ENCODE results near the gene KLC4. TPM values are rescaled to one million over a fixed set of nuclear protein-coding genes. Genes with fewer than 3 reads are reported as not detected.

The KLC4 gene
- total RNA-seq, 6 experiments from 2014 or later = 45.8 to 134 (median 65.0) TPM

DNA sequence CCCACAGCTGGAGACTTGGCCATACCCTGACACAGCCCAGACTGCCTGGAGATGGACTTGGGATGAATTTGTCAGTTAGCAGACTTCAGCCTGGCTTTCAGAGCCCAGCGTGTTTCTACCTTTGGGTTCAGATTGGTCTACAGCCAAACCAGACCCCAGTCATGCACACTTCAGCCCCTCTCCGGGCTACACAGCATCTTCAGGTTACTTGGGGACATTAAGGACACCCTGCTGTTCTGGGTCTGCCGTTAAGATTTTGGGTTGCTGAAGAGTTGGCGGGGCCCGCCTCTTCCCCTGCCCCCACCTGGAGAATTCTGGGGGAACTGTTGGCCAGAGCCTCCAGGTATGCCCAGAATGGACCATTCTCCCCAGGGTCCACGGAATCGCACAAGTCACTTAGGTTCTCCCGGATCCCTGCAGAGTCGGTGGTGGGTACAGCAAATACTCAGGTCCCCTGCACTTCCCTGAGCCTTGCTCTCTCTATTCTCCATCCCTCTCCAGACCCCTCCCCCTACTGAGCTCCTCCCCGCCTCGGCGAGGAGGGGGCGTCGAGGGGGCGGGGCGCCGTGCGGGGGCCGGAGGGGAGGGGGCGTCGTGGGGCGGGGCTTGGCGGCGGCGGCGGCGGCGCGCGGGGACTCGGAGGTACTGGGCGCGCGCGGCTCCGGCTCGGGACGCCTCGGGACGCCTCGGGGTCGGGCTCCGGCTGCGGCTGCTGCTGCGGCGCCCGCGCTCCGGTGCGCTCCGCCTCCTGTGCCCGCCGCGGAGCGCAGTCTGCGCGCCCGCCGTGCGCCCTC lies 16.4 kb downstream of the KLC4 start, which contains the start of gene PTK7:
TSS of gene PTK7 (plus strand) at position 645 of the 794 bp plus-strand sequence. CDS start 175 bp downstream, outside the sequence.
- no peaks in the 10 kb centered on the region for H3K27me3 ChIP-seq
- no peak within 1 kb of the TSS for H3K27ac ChIP-seq
- intact Hi-C loops (cut with DNase I) = no loop called here
- TF ChIP-seq POLR2A (IDR thresholded peaks at IDR 0.05) (no peak), CTCF (IDR thresholded peaks at IDR 0.05) (no peak)
- no peaks in the 10 kb centered on the region for H3K9me3 ChIP-seq
- 44% methylated on average over 4 of the region's 60 CpGs for whole genome bisulfite sequencing (ENCODE audit: insufficient coverage, low coverage, low lambda C conversion rate, missing lambda C conversion rate)
- peaks cover 0 to 5% (median under 1%) of the 10 kb centered on the region in 4 donors for H3K4me1 ChIP-seq
- H3K4me3 ChIP-seq = peak within 1 kb of the TSS; percentile 32 to 47 (median 38)
- ATAC-seq = peak; percentile 35 to 49 (median 37)
- peaks cover 0 to 32% (median 12%) of the 10 kb centered on the region in 4 donors for H3K36me3 ChIP-seq
- DNase-seq = peak in 1 of 3 donors; percentile 28

DNA sequence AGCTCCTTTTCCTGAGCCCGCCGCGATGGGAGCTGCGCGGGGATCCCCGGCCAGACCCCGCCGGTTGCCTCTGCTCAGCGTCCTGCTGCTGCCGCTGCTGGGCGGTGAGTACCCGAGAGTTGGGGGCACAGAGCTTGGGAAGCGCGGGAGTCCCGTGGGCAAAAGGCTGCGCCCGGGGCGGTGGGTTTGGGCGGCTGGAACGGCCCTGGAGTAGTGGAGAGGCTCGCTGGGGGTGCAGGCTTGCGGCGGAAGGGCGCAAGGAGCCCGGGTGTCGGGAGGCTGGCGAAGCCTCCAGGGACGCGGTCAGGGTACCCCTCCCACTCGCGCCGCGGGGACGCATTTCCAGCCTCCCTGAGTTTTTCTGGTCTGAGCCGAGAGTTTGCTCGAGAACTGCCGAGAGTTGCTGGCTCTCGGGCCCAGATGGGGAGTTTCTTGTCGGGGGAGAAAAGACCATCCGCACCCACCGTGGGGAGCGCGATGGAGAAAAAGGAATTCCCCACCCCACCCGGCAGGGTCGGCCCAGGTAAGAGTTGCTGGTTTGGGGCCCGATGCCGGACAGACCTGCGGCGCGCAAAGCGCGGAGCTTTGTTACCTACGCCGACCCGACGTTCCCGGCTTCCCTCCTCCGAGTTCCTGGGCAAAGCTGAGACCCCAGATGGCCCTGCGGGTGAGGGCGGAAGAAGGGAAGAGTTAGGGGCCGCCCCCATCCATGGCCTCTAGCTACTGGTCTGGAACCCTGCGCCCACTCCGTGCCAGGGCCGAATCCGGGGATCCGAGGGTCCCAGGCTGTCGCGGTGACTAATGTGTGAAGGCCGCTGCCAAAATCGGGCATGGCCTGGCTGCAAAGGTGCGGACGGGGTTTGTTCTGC lies 17.3 kb downstream of the KLC4 start:
- Histone ChIP-seq H3K9me3 (no peaks in the 10 kb centered on the region), H3K27me3 (no peaks in the 10 kb centered on the region), H3K27ac (no peak overlapping the region), H3K4me3 (peak overlapping the region; percentile 32 to 47 (median 38)), H3K4me1 (peaks cover 0 to 5% (median under 1%) of the 10 kb centered on the region in 4 donors), H3K36me3 (peaks cover 0 to 24% (median 9%) of the 10 kb centered on the region in 4 donors)
- intact Hi-C loops (cut with DNase I) = no loop called here
- DNase-seq (no peak), ATAC-seq (peak in 2 of 4 donors; percentile 12 to 18)
- TF ChIP-seq CTCF (IDR thresholded peaks at IDR 0.05) = no peak
- TF ChIP-seq POLR2A (IDR thresholded peaks at IDR 0.05) = no peak
- WGBS (ENCODE audit: insufficient coverage, low coverage, low lambda C conversion rate, missing lambda C conversion rate) = 31% methylated on average over 33 of the region's 72 CpGs

GRCh38 chr6:43077333-43077809 lies 17.9 kb downstream of the KLC4 start:
- intact Hi-C loops (cut with DNase I) = no loop called here

More at GRCh38 chr6:43077333-43077809, 17.9 kb downstream of the KLC4 start:
- DNase-seq = no peak
- no peak for ATAC-seq
- Histone ChIP-seq H3K27me3 (no peaks in the 10 kb centered on the region), H3K9me3 (no peaks in the 10 kb centered on the region), H3K4me3 (no peak overlapping the region), H3K36me3 (peaks cover 0 to 17% (median 6%) of the 10 kb centered on the region in 4 donors), H3K4me1 (peaks cover 0 to 5% (median under 1%) of the 10 kb centered on the region in 4 donors), H3K27ac (no peak overlapping the region)
- TF ChIP-seq CTCF (IDR thresholded peaks at IDR 0.05) (no peak), POLR2A (IDR thresholded peaks at IDR 0.05) (no peak)
- 63% methylated on average over 4 of the region's 8 CpGs for WGBS (ENCODE audit: insufficient coverage, low coverage, low lambda C conversion rate, missing lambda C conversion rate)

Measured in right lobe of liver (tissue), 6 donors.